Progenitor cell of endocrine pancreas (in vitro differentiated cells): Measurements from ENCODE around the gene NT5M. TPM values are rescaled to one million over a fixed set of nuclear protein-coding genes. Genes with fewer than 3 reads are reported as not detected.

ENCODE experiments used
- DNase-seq: peaks from one replicate; pipeline ENCODE4 v3.0.0; 2021; ENCODE audit warnings: low spot score; ENCODE audit not compliant: unreplicated experiment
- H3K27ac Mint-ChIP-seq: 2 replicates; pipeline ENCODE4 v1.8.0; 2021; ENCODE audit warnings: mild to moderate bottlenecking, moderate library complexity, mixed read lengths
- H3K27me3 Mint-ChIP-seq: 2 replicates; pipeline ENCODE4 v1.8.0; 2021; ENCODE audit warnings: mixed read lengths
- H3K36me3 Mint-ChIP-seq: 2 replicates; pipeline ENCODE4 v1.8.0; 2022; ENCODE audit warnings: mixed read lengths; ENCODE audit not compliant: insufficient read depth
- H3K4me1 Mint-ChIP-seq: 2 replicates; pipeline ENCODE4 v1.8.0; 2021; ENCODE audit warnings: low read depth, mixed read lengths
- H3K4me3 Mint-ChIP-seq: 2 replicates; pipeline ENCODE4 v1.8.0; 2021; ENCODE audit warnings: low read depth, mild to moderate bottlenecking, moderate library complexity, mixed read lengths
- H3K9me3 Mint-ChIP-seq: 2 replicates; pipeline ENCODE4 v1.8.0; 2021; ENCODE audit warnings: low read depth, mixed read lengths
- total RNA-seq: library from RNA; stranded (reverse); gene quantifications from 2 replicates; pipeline ENCODE4 v1.2.1, GENCODE V29; 2021
- TF ChIP-seq, protein P1 (sequence below): fragments of 200-600 bp; sonication (generic); IDR thresholded peaks from one replicate; pipeline ENCODE4 v1.5.0; 2021; ENCODE audit warnings: antibody characterized with exemption, mild to moderate bottlenecking; ENCODE audit not compliant: unreplicated experiment

The NT5M gene
- total RNA-seq, 1 donor from 2014 or later: 2.4 TPM

DNA sequence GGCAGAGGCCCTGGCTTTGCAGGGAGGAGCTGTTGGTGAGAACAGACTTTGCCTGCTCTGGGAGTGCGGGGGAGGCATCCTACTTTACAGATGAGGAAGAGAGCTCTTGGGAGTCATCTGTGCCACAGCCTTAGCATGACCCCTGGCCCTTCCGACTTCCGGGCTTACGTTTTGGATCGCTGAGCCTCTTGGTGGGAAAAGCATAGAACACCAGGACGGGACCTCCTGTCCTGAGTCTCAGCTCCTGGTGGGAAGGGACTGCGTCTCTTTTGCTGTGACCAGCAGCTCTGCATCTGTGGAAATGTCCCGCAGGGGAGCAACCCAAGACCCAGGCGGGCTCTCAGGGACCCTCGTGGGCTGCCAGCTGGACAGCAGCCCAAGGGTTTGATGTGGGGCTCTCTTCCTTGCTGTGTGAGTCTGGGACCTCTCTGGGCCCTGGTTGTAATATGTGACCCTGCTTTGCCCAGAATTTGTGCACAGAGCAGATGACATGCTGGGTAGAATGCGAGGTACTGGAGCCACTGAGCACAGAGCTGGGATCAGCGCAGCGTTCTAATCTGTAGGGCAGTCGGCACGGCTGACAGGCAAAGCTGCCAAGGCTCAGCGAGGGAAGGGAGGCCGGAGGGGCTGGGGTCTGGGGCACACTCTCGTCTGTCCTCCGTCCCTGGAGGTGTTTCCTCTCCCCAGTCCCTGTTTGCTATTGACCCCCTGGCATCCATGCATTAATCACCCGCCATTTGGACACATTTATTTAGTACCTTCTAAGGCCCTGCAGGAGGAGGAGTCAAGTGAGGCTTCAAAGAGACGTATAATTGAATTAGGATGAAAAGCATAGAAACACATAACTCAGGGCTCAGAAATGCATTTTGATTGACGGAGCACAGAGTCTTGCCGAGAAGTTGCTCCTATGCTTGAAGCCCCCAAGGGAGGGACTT lies 64.0 kb downstream of the NT5M start:
- H3K27me3 Mint-ChIP-seq: peaks cover 17% of the 10 kb centered on the region
- H3K4me1 Mint-ChIP-seq: peaks cover 11% of the 10 kb centered on the region
- no peaks in the 10 kb centered on the region for H3K36me3 Mint-ChIP-seq
- H3K4me3 Mint-ChIP-seq: no peak overlapping the region
- H3K9me3 Mint-ChIP-seq: no peaks in the 10 kb centered on the region
- TF ChIP-seq, protein P1, sequence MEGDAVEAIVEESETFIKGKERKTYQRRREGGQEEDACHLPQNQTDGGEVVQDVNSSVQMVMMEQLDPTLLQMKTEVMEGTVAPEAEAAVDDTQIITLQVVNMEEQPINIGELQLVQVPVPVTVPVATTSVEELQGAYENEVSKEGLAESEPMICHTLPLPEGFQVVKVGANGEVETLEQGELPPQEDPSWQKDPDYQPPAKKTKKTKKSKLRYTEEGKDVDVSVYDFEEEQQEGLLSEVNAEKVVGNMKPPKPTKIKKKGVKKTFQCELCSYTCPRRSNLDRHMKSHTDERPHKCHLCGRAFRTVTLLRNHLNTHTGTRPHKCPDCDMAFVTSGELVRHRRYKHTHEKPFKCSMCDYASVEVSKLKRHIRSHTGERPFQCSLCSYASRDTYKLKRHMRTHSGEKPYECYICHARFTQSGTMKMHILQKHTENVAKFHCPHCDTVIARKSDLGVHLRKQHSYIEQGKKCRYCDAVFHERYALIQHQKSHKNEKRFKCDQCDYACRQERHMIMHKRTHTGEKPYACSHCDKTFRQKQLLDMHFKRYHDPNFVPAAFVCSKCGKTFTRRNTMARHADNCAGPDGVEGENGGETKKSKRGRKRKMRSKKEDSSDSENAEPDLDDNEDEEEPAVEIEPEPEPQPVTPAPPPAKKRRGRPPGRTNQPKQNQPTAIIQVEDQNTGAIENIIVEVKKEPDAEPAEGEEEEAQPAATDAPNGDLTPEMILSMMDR: no peak
- no peak for DNase-seq
- H3K27ac Mint-ChIP-seq: no peak overlapping the region

DNA sequence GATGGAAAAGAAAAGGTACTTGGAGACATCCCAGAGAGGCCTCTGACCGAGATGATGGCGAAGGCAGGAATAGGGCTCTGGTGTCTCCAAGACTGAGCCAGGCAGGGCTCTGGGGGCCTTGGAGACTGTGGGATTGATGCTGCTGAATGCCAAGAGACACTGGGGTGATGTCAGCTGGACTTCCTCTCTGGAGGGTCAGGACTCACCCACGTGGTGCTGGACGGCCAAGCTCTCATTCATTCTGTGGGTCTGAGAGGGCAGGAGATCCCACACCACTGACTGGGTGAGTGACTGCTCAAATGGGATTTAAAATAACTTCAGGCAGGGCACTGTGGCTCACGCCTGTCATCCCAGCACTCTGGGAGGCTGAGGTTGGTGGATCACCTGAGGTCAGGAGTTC lies 64.8 kb downstream of the NT5M start:
- Mint-ChIP-seq H3K4me1 (peaks cover 13% of the 10 kb centered on the region), H3K9me3 (no peaks in the 10 kb centered on the region), H3K4me3 (no peak overlapping the region), H3K27ac (no peak overlapping the region), H3K27me3 (peaks cover 24% of the 10 kb centered on the region), H3K36me3 (no peaks in the 10 kb centered on the region)
- TF ChIP-seq, protein P1: no peak
- no peak for DNase-seq

DNA sequence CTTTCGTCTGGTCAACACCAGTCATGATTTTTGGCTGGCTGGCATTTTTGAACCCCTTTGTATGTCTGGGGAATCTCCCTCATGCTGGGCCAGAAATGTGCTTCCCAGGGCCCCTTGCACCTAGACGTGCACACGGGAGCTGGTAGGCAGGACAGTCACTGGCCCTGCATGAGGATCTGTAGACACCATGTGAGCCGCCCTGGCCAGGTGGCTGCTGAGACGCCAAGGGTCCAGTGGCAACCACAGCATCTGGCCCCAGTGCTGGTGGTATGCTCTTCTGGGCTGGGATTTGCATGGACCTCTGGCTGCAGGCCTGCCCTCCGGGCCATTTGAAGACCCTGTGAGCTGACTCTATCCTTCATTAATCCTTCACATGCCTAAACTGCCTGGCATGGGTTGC lies 67.5 kb downstream of the NT5M start:
- Mint-ChIP-seq H3K9me3 (no peaks in the 10 kb centered on the region), H3K36me3 (no peaks in the 10 kb centered on the region), H3K4me3 (no peak overlapping the region), H3K27me3 (peaks cover 22% of the 10 kb centered on the region), H3K27ac (no peak overlapping the region), H3K4me1 (peaks cover 8% of the 10 kb centered on the region)
- TF ChIP-seq, protein P1: no peak
- DNase-seq: no peak

DNA sequence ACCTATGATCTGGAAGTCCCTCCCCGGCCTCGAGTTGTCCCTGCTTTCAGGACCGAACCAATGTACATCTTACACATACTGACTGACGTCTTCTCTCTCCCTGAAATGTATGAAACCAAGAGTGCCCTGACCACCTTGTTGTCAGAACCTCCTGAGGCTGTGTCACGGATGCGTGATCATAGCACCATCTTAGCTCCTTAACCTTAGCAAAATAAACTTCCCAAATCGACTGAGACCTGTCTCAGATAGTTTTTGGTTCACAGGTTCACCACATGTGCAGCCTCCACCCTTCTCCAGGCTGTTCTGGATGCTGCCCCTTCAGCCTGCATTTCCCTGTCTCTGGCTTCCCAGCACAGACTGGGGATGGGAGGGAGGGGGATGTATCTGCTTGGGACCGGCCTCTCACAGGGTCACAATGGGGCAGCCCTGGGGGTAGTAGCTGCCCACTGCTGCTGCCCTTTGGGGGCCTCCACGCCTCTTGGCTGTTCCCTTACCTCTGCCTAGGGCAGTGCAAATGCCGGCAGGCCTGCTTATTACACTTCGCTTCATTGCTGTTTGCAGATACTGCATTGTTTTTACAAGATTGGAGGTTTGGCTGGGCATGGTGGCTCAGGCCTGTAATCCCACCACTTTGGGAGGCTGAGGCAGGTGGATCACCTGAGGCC lies 69.8 kb downstream of the NT5M start:
- TF ChIP-seq, protein P1: no peak
- no peak for DNase-seq
- Mint-ChIP-seq H3K9me3 (no peaks in the 10 kb centered on the region), H3K4me1 (peaks cover 8% of the 10 kb centered on the region), H3K36me3 (no peaks in the 10 kb centered on the region), H3K4me3 (no peak overlapping the region), H3K27ac (no peak overlapping the region), H3K27me3 (peaks cover 18% of the 10 kb centered on the region)

- H3K27ac Mint-ChIP-seq: no peak overlapping the region
- no peak overlapping the region for H3K4me3 Mint-ChIP-seq
- H3K9me3 Mint-ChIP-seq: no peaks in the 10 kb centered on the region
- H3K4me1 Mint-ChIP-seq: peaks cover 6% of the 10 kb centered on the region
- TF ChIP-seq, protein P1: no peak
- H3K27me3 Mint-ChIP-seq: peaks cover 20% of the 10 kb centered on the region
- no peaks in the 10 kb centered on the region for H3K36me3 Mint-ChIP-seq
- no peak for DNase-seq
Observed at GRCh38 chr17:17375841-17376240, 72.7 kb downstream of the NT5M start.
